ENCODE data around the gene SPZ1.

The SPZ1 gene

DNA sequence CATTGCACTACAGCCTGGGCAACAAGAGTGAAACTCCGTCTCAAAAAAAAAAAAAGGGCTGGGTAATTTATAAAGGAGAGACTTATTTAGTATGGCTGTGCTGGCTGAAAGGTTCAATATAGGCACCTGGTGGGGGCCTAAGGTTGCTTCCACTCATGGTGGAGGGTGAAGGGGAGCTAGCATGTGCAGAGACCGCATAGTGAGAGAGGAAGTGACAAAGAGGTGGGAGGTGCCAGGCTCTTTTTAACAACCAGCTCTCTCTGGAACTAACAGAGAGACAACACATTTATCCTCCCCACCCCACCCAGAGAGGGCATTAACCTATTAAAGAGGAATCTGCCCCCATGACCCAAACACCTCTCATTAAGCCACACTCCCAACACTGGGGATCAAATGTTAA lies 35.1 kb upstream of the SPZ1 start:
- H3K27ac ChIP-seq (replicated peaks): no peak overlapping the region
- TF ChIP-seq GABPA (IDR thresholded peaks at IDR 0.05; ENCODE audit: low read depth): no peak
- TF ChIP-seq, protein P1, sequence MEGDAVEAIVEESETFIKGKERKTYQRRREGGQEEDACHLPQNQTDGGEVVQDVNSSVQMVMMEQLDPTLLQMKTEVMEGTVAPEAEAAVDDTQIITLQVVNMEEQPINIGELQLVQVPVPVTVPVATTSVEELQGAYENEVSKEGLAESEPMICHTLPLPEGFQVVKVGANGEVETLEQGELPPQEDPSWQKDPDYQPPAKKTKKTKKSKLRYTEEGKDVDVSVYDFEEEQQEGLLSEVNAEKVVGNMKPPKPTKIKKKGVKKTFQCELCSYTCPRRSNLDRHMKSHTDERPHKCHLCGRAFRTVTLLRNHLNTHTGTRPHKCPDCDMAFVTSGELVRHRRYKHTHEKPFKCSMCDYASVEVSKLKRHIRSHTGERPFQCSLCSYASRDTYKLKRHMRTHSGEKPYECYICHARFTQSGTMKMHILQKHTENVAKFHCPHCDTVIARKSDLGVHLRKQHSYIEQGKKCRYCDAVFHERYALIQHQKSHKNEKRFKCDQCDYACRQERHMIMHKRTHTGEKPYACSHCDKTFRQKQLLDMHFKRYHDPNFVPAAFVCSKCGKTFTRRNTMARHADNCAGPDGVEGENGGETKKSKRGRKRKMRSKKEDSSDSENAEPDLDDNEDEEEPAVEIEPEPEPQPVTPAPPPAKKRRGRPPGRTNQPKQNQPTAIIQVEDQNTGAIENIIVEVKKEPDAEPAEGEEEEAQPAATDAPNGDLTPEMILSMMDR (IDR thresholded peaks at IDR 0.05; ENCODE audit: insufficient read depth, low read length): no peak
- no peak for TF ChIP-seq POLR2AphosphoS5 (IDR thresholded peaks at IDR 0.05; ENCODE audit: low read depth)
- TF ChIP-seq, protein P2, sequence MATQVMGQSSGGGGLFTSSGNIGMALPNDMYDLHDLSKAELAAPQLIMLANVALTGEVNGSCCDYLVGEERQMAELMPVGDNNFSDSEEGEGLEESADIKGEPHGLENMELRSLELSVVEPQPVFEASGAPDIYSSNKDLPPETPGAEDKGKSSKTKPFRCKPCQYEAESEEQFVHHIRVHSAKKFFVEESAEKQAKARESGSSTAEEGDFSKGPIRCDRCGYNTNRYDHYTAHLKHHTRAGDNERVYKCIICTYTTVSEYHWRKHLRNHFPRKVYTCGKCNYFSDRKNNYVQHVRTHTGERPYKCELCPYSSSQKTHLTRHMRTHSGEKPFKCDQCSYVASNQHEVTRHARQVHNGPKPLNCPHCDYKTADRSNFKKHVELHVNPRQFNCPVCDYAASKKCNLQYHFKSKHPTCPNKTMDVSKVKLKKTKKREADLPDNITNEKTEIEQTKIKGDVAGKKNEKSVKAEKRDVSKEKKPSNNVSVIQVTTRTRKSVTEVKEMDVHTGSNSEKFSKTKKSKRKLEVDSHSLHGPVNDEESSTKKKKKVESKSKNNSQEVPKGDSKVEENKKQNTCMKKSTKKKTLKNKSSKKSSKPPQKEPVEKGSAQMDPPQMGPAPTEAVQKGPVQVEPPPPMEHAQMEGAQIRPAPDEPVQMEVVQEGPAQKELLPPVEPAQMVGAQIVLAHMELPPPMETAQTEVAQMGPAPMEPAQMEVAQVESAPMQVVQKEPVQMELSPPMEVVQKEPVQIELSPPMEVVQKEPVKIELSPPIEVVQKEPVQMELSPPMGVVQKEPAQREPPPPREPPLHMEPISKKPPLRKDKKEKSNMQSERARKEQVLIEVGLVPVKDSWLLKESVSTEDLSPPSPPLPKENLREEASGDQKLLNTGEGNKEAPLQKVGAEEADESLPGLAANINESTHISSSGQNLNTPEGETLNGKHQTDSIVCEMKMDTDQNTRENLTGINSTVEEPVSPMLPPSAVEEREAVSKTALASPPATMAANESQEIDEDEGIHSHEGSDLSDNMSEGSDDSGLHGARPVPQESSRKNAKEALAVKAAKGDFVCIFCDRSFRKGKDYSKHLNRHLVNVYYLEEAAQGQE (IDR thresholded peaks at IDR 0.05; ENCODE audit: insufficient replicate concordance, low read depth): no peak
- no peak overlapping the region for H3K4me3 ChIP-seq (replicated peaks; ENCODE audit: insufficient read depth, low read length)
- no peaks in the 10 kb centered on the region for H3K27me3 ChIP-seq (ENCODE audit: insufficient read depth, poor library complexity, severe bottlenecking)
- DNase-seq (ENCODE audit: low read depth in 1 of 2, low spot score in 1 of 2): no peak

GRCh38 chr5:80288177-80288576 lies 31.6 kb upstream of the SPZ1 start:
- no peak for TF ChIP-seq POLR2AphosphoS5 (IDR thresholded peaks at IDR 0.05; ENCODE audit: low read depth)
- no peak for TF ChIP-seq GABPA (IDR thresholded peaks at IDR 0.05; ENCODE audit: low read depth)
- TF ChIP-seq, protein P2 (IDR thresholded peaks at IDR 0.05; ENCODE audit: insufficient replicate concordance, low read depth): no peak
- TF ChIP-seq, protein P1 (IDR thresholded peaks at IDR 0.05; ENCODE audit: insufficient read depth, low read length): no peak
- Histone ChIP-seq H3K4me3 (replicated peaks; ENCODE audit: insufficient read depth, low read length) (no peak overlapping the region), H3K27me3 (ENCODE audit: insufficient read depth, poor library complexity, severe bottlenecking) (no peaks in the 10 kb centered on the region), H3K27ac (replicated peaks) (no peak overlapping the region)
- DNase-seq (ENCODE audit: low read depth in 1 of 2, low spot score in 1 of 2): no peak

GRCh38 chr5:80289320-80289719 lies 30.5 kb upstream of the SPZ1 start:
- H3K4me3 ChIP-seq (replicated peaks; ENCODE audit: insufficient read depth, low read length): no peak overlapping the region
- H3K27ac ChIP-seq (replicated peaks): no peak overlapping the region
- H3K27me3 ChIP-seq (ENCODE audit: insufficient read depth, poor library complexity, severe bottlenecking): no peaks in the 10 kb centered on the region
- DNase-seq (ENCODE audit: low read depth in 1 of 2, low spot score in 1 of 2): no peak
- no peak for TF ChIP-seq SPI1 (IDR thresholded peaks at IDR 0.05; ENCODE audit: borderline replicate concordance, low read depth)
- TF ChIP-seq, protein P2 (IDR thresholded peaks at IDR 0.05; ENCODE audit: insufficient replicate concordance, low read depth): no peak
- TF ChIP-seq, protein P1 (IDR thresholded peaks at IDR 0.05; ENCODE audit: insufficient read depth, low read length): no peak
